Tibial artery (tissue), 4 donors: ENCODE data around the gene PPA2.

Experiments used
- DNase-seq, 2 donors: peaks; one replicate each; pipeline ENCODE4 v3.0.0-alpha.2; 2019
- H3K27ac ChIP-seq, 2 donors: fragments of 200-600 bp; sonication (generic) in 1 of 2; 1 replicate in 1 of 2; 2 replicates in 1 of 2; pipeline ENCODE4 v1.5.1; 2018 to 2019; ENCODE audit warnings: mild to moderate bottlenecking in 1 of 2
- H3K27me3 ChIP-seq, 2 donors: fragments of 200-600 bp; sonication (generic) in 1 of 2; one replicate each; pipeline versions ENCODE4 v1.5.1 to v1.6.0; 2016 to 2019
- H3K36me3 ChIP-seq, 3 donors: fragments of 200-600 bp; sonication (generic) in 2 of 3; one replicate each; pipeline ENCODE4 v1.5.1; 2016 to 2019; ENCODE audit warnings: mild to moderate bottlenecking in 2 of 3
- H3K4me1 ChIP-seq, 4 donors: fragments of 200-600 bp; sonication (generic) in 2 of 4; 1 replicate in 3 of 4; 2 replicates in 1 of 4; pipeline ENCODE4 v1.5.1; 2016 to 2019
- H3K4me3 ChIP-seq, 2 donors: fragments of 200-600 bp; sonication (generic) in 1 of 2; 1 replicate in 1 of 2; 2 replicates in 1 of 2; pipeline ENCODE4 v1.5.1; 2018 to 2019; ENCODE audit warnings: mild to moderate bottlenecking in 2 of 2
- H3K9me3 ChIP-seq, 3 donors: fragments of 200-600 bp; sonication (generic) in 1 of 3; one replicate each; pipeline ENCODE4 v1.5.1; 2016 to 2019
- intact Hi-C: fragments of 100-400 bp; cut with DNase I; formaldehyde crosslinking; loops from one replicate; pipeline ENCODE4 v1.15.0; 2023; ENCODE audit warnings: low total_unique reads
- TF ChIP-seq, protein P1 (sequence below), 2 experiments: fragments of 200-600 bp in 1 of 2; fragments of 450-650 bp in 1 of 2; IDR thresholded peaks; one replicate each; pipeline ENCODE4 v1.5.1; 2017 to 2019; ENCODE audit warnings: antibody characterized with exemption in 2 of 2, mild to moderate bottlenecking in 1 of 2, moderate library complexity in 1 of 2

PPA2 gene

DNA sequence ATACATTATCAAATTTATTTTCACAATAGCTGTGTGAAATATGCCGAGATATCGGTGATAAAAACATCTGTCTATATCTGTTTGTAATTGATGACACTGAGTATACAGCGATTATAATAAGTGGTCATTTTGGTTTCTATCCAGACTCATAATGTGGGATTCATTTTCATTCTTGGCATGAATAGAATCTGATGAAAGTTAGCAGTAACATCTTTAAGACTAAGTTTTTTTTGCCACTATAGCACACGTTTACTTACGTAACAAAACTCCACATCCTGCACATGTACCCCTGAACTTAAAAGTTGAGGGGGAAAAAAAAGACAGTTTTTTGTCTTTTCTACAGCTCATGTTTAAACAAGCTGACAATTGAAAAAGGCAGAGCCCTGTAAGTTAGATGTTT lies 86.4 kb downstream of the PPA2 start:
- Histone ChIP-seq H3K4me3 (no peak overlapping the region), H3K4me1 (no peaks in the 10 kb centered on the region), H3K36me3 (peaks cover 18 to 37% (median 21%) of the 10 kb centered on the region in 3 donors), H3K27ac (no peak overlapping the region), H3K27me3 (no peaks in the 10 kb centered on the region), H3K9me3 (no peaks in the 10 kb centered on the region)
- TF ChIP-seq, protein P1, sequence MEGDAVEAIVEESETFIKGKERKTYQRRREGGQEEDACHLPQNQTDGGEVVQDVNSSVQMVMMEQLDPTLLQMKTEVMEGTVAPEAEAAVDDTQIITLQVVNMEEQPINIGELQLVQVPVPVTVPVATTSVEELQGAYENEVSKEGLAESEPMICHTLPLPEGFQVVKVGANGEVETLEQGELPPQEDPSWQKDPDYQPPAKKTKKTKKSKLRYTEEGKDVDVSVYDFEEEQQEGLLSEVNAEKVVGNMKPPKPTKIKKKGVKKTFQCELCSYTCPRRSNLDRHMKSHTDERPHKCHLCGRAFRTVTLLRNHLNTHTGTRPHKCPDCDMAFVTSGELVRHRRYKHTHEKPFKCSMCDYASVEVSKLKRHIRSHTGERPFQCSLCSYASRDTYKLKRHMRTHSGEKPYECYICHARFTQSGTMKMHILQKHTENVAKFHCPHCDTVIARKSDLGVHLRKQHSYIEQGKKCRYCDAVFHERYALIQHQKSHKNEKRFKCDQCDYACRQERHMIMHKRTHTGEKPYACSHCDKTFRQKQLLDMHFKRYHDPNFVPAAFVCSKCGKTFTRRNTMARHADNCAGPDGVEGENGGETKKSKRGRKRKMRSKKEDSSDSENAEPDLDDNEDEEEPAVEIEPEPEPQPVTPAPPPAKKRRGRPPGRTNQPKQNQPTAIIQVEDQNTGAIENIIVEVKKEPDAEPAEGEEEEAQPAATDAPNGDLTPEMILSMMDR (IDR thresholded peaks at IDR 0.05), result no peak
- DNase-seq, result no peak
- intact Hi-C loops, result no loop called here

DNA sequence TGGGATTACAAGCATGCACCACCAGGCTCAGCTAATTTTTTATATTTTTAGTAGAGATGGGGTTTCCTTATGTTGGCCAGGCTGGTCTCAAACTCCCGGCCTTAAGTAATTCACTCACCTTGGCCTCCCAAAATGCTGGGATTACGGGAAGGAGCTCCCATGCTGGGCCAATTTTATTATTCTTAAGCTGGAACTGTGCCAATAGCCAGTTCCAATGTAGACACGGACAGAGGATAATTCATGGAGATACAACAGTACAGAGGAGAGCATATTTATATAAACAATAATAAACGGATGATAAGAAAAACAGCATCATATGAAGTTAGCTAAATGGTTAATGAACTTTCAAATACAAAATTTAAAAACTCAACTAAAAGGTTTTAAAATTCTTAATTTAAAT lies 87.8 kb downstream of the PPA2 start:
- Histone ChIP-seq H3K4me1 (no peaks in the 10 kb centered on the region), H3K27ac (no peak overlapping the region), H3K4me3 (no peak overlapping the region), H3K36me3 (peaks cover 19 to 36% (median 21%) of the 10 kb centered on the region in 3 donors), H3K9me3 (no peaks in the 10 kb centered on the region), H3K27me3 (no peaks in the 10 kb centered on the region)
- intact Hi-C loops, result no loop called here
- DNase-seq, result no peak
- TF ChIP-seq, protein P1 (IDR thresholded peaks at IDR 0.05), result no peak

DNA sequence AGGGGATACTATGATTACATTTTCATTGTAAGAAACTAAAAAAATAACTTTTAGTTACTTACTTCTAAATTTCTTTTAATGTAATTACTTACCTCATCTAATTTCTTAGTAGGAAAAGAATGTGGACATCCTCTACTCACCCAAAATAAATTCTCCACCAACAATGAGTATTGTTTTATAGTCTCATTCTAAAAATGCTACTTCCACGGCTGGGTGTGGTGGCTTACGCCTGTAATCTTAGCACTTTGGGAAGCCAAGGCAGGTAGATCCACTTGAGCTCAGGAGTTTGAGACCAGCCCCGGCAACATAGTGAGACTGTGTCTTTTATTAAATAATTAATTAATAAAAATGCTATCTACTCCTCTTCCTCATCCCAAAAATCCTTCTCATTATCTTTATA lies 99.8 kb downstream of the PPA2 start:
- H3K4me1 ChIP-seq, result peaks cover 0 to 7% (median 0%) of the 10 kb centered on the region in 4 donors
- peaks cover 2 to 8% (median 6%) of the 10 kb centered on the region in 3 donors for H3K36me3 ChIP-seq
- no peaks in the 10 kb centered on the region for H3K9me3 ChIP-seq
- no peak for DNase-seq
- H3K27me3 ChIP-seq, result no peaks in the 10 kb centered on the region
- H3K27ac ChIP-seq, result no peak overlapping the region
- H3K4me3 ChIP-seq, result no peak overlapping the region
- intact Hi-C loops, result no loop called here
- TF ChIP-seq, protein P1 (IDR thresholded peaks at IDR 0.05), result no peak

DNA sequence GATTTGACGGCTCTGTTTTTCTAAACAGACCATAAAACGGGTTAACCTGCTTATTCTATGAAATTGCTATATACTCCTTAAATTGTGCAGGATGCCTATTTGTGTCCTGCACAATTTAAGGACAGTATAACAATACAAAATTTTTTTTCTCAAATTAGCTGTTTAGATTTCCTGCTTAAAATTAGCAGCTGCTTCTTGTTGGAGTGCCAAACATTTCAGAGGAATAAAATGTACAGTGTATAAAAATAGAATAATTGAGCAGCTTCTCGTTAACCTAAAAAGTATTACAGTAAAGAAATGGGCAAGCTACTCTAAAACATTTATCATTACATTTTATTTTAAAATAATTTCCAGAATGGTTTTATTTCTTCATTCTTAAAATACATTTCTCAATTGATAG lies 100.5 kb downstream of the PPA2 start:
- no peak for DNase-seq
- H3K4me1 ChIP-seq, result peaks cover 0 to 7% (median 0%) of the 10 kb centered on the region in 4 donors
- TF ChIP-seq, protein P1 (IDR thresholded peaks at IDR 0.05), result no peak
- intact Hi-C loops, result no loop called here
- no peaks in the 10 kb centered on the region for H3K27me3 ChIP-seq
- no peak overlapping the region for H3K4me3 ChIP-seq
- no peaks in the 10 kb centered on the region for H3K9me3 ChIP-seq
- peaks cover 9 to 15% (median 13%) of the 10 kb centered on the region in 3 donors for H3K36me3 ChIP-seq
- no peak overlapping the region for H3K27ac ChIP-seq

DNA sequence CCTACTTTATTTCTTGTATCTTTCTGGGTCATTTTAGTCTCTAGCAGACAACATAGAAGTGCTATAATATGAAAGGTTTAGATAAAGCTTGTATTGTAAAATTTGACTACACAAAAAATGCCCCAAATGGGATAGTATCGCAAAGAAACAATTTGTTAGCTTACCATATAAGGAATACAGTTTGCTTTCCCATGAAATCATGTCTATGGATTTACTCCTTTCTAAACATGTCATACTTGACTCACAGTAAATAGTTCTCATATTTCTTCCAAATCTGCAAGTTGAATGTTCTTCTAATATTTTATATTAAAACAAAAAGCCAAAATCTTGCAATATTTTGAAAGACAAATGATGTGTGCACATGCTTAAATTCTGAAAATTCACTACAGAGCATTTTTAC lies 103.9 kb downstream of the PPA2 start:
- Histone ChIP-seq H3K4me3 (no peak overlapping the region), H3K36me3 (peaks cover 20 to 30% (median 27%) of the 10 kb centered on the region in 3 donors), H3K27ac (no peak overlapping the region), H3K4me1 (peaks cover 0 to 7% (median 0%) of the 10 kb centered on the region in 4 donors), H3K9me3 (no peaks in the 10 kb centered on the region), H3K27me3 (no peaks in the 10 kb centered on the region)
- no peak for DNase-seq
- intact Hi-C loops, result no loop called here
- TF ChIP-seq, protein P1 (IDR thresholded peaks at IDR 0.05), result no peak

DNA sequence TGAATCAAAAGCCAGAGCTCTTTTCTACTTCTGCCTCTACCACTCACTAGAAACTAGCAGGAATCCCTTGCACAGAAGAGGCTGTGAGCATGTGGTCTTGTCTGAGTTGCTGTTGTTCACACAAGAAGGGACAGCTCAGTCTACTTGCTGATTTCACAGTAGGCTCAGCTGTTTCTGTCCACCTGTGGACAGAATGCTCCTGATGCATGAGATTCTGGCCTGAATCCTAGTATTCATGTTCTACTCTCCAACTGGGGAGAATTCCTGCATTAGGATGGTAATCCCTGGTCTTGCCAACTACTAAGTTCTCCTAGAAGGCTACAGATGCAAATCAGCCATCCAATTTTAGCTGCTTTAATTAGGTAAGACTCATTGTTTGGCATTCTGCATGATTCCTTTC lies 112.8 kb downstream of the PPA2 start:
- H3K36me3 ChIP-seq, result peaks cover 8 to 22% (median 11%) of the 10 kb centered on the region in 3 donors
- no peaks in the 10 kb centered on the region for H3K27me3 ChIP-seq
- no peaks in the 10 kb centered on the region for H3K4me1 ChIP-seq
- no peak overlapping the region for H3K27ac ChIP-seq
- H3K9me3 ChIP-seq, result no peaks in the 10 kb centered on the region
- intact Hi-C loops, result no loop called here
- DNase-seq, result no peak
- TF ChIP-seq, protein P1 (IDR thresholded peaks at IDR 0.05), result no peak
- no peak overlapping the region for H3K4me3 ChIP-seq
